Left forelimb (tissue), 1 donor: ENCODE data around the gene ZNF785.
"Not testable (repeated sequence)": the region's sequence is repeated elsewhere in the genome, so short reads cannot be mapped to it uniquely, and the experiment has no call there.

Source experiments
- DNase-seq: peaks from one replicate; pipeline ENCODE4 v3.0.0-alpha.2; 2018; ENCODE audit warnings: low spot score

Gene ZNF785

DNA sequence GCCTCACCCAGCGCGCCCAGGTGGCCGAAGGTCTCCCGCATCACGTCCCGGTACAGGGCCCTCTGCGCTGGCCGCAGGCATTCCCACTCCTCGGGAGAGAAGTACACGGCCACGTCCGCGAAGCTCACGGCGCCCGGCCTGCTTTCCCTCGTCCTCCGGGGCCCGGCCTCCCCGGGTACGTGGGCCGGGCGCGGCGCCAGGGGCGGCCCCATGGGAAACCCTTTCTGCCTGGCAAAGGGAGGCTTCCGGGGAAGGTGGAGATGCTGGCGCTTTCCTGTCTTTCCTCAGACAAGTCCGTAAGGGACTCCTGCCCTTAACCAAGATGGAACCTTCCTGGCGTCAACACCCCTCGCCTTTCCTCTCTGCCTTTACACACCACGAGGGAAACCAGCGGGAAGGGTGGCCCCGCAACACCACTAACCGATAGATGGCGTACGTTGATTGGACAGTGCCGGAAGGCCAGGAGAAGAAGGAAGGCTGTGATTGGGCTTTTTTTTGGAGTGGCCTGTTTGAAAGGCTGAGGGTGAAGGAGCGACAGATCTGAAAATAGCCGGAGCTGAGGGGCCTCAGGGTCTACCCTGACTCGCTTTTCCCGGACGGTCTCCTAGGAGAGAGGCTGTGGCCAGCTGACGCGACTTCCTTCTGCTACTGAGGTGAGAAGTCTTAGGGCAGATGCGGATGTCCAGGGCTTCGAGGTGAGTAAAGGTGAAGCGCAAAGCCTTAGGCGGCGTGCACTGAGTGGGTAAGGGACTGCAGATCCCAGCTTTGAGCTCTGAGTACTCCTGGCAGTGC lies at the start of gene ZNF785:
ZNF785 (minus strand) TSS at position 298 of the 792 bp plus-strand sequence; CDS start at position 212, 86 bp downstream.
- DNase-seq, result peak; percentile 96

DNA sequence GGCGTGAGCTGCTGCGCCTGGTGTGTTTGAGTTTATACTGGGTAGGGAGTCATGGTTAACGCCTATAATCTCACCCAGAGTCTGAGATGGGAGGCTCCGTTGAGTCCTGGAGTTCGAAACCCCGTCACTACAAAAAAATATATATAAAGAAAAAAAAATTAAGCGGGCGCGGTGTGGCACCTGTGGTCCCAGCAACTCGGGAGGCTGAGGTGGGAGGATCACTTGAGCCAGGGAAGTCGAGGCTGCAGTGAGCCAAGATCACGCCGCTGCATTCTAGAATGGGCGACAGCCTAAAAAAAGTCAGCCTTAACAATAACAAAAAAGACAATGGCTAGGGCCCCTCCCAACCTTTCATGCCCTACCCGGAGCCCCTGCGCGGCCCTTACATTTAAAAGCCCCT lies 48.0 kb upstream of the ZNF785 start:
- no peak for DNase-seq

DNA sequence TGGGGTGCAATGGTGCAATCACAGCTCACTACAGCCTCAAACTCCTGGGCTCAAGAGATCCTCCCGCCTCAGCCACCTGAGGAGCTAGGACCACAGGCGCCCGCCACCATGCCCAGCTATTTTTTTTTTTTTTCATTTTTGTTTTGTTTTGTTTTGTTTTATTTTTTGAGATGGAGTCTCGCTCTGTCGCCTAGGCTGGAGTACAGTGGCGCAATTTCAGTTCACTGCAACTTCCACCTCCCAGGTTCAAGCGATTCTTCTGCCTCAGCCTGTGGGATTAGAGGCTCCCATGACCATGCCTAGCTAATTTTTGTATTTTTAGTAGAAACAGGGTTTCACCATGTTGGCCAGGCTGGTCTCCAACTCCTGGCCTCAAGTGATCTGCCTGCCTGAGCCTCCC lies 47.0 kb upstream of the ZNF785 start:
- not testable (repeated sequence) for DNase-seq

DNA sequence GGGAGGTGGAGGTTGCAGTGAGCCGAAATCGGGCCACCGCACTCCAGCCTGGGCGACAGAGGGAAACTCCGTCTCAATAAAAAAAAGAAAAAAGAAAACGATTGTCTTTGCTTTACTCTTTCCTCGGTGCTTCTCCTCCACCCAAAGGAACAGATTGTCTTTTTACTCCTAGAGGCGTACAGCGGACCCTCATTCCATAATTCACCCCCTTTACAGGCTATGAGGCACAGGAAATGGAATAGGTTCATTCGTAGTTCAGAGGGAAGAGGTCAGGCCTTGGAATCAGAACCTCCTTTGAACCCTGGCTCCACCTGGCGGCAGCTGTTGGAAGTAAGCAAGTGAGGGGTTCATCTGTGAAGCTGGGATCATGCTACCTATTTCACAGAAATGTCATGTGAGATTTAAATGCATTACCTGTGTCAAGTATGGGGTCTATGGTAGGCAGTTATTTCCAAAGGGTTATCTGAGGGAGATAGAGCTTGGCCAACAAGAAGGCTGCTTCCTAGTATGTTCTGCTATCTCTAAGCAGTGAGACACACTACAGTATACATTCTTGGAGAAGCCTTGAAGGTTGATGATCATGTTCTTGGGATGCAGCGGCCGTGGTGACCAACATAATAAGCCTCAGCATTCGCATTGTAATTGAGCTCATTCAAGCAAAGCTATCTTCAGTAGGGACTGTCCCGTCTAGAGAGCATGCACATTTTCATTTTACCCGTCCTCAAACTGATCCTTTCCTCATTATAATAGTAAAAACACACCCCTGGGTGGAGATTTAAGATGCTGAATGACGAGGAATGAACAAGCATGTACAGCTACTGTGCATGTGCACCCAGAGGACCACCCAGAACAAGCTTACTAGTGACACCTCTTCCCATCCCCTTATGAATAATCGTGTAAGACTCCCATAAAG lies 43.4 kb upstream of the ZNF785 start:
- DNase-seq, result peak; percentile 83

DNA sequence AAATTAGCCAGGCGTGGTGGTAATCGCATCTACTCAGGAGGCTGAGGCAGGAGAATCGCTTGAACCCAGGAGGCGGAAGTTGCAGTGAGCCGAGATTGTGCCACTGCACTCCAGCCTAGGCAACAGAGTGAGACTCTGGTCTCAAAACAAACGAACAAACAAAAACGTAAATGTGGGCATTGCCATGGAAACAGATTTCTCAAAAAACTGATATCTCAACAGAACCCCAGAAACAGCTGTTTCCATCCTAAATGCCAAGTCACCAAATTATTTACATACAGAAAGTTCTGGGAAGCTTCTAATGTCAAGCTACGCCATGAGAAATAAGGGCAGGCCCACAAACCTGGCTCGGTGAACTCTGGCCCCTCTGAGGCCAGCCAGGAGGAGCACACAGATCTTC lies 40.7 kb upstream of the ZNF785 start:
- DNase-seq, result no peak

DNA sequence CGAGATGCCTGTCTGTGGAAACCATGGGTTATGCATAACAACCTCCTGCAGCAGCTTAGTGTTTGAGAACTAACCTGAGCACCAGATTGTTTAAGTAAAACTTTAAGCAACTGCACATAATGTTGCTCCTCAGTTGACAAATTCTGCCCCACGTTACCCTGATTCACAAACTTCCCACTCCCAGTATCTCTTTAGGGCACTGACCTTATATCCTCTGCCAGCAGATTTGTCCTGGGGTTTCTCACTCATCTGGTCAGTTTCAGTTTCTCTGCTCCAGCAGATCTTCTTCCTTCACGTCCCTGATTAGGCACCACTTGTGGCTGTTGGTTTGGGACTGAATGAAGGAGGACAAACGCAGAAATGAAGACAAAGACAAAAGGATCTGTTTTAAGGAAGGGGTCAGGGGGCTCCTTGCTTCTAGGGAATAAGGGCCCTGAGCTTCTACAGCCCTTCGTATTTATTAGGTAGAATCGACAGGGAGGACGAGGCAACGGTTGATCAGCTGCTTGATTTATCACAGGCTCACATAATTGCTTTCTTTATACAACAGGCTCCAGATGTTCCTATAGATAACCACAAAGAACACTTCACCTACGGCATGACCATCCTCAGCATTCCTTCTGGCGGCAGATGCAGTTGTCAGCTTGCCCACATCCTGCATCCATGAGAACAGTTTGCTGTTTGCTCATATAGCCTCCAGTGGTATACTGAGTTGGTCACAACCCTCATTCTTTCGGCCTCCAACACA lies 38.2 kb upstream of the ZNF785 start:
- no peak for DNase-seq

DNA sequence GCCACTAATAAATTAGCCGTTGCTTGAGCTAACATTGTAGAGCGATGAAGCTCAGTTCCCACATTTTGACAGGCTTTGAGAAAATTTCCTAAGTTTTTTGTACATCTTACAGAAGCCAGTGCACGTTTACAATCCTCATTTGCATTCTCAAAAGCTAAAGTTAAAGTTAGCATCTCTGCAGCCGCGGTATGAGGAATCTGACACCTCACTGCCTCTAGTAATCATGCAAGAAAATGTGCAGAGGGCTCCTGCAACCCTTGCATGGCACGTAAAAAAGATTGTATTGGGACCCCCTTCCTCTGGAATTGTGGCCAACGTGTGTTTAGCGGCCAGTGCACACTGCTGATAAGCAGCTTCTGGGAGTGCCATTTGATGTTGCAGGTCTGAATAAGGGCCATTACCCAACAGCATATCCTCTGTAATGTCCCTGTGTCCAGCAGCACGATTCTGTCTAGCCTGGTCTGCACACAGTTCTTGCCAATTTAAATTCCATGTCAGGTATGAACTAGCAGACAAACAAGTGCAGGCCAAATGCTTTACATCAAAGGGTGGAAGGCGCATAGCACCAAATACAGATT lies 37.0 kb upstream of the ZNF785 start:
- no peak for DNase-seq

DNA sequence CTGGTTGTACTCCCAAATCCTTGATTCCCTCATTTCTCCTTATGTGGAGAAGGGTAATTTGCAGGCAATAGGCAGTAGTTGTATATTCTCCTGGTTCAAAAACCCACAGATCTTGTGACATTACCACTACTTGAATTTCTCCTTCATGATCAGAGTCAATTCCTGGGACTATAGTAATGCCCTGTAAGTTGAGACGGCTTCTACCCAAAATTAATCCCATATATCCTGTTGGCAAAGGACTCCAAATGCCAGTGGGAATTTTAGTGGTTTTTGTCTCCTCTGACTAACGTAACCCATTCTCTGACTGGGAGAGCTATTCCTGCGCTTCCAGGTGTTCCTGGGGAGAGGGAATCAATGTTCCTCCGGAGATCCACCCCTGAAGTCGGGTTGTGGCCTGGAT lies 36.3 kb upstream of the ZNF785 start:
- DNase-seq, result no peak

DNA sequence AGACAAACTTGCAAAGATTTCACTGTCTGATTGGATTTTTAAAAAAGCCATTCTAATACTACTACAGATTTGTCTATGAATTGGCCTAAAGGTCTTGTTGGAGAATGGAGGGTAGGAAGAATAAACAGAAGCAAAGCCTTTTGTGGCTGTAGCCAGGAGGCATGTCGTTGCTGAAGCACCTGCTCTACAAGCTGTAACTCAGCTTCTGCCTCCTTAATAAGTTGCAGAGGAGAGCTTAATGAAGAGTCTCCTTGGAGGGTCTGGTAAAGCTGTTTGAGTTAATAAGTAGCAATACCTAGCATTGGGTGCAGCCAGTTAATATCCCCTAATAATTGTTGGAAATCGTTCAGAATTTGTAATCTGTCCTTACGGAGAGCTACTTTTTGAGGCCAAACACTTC lies 34.7 kb upstream of the ZNF785 start:
- DNase-seq, result no peak

DNA sequence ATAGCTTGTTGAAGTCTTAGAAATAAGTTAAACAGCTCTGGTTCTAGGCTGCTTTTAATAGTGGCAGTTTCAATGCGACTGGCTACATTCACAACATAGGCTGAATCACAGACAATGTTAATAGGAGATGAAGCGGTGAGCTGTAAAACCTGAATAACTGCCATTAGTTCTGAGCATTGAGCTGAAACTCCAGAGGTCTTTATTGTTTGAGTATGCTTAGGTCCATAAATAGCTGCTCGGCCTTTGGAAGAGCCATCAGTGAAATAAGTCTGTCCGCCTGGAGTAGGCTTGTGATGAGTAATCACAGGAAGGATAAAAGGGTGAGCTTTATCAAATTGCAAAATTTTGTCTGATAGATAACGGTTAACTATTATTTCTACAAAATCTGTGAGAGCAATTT lies 34.1 kb upstream of the ZNF785 start:
- no peak for DNase-seq

DNA sequence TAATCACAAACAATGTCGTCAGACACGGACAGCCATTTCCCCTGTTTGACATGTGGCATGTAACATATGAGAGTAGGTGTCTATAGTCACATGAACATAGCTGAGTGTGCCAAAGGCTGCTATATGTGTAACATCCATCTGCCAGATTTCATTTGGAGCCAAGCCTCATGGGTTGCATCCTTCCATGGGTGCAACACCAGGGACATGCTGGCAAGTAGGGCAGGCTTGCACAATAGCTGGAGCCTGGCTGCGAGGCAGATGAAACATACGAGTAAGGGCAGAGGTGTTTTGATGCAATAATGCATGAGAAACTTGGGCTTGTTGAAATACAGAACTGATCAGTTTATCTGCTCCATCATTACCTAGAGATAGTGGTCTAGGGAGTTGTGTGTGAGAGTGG lies 33.7 kb upstream of the ZNF785 start:
- DNase-seq, result no peak

DNA sequence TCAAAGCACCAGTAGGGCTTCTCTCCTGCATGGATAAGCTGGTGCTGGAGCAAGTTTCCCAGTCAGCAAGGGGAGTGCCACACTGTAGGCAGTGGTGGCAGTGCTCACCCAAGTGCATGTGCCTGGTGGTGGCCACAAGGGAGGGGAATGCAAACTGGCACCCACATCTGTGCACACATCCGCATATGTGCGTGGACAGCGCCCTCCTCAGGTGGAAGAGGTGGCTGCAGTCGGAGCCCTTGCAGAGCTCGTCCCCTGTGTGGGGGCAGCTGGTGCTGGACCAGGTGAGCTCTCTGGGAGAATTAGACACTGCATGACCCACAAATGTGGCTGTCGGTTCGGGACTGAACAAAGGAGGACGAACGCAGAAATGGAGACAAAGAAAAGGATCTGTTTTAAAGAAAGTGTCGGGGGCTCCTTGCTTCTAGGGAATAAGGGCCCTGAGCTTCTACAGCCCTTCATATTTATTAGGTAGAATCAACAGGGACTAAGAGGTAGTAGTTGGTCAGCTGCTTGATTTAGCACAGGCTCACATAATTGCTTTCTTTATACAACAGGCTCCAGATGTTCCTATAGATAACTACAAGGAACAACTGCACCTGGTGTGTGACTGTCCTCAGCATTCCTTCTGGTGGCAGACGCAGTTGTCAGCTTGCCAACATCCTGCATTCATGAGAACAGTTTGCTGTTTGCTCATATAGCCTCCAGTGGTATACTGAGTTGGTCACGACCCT lies 30.0 kb upstream of the ZNF785 start:
- DNase-seq, result no peak

DNA sequence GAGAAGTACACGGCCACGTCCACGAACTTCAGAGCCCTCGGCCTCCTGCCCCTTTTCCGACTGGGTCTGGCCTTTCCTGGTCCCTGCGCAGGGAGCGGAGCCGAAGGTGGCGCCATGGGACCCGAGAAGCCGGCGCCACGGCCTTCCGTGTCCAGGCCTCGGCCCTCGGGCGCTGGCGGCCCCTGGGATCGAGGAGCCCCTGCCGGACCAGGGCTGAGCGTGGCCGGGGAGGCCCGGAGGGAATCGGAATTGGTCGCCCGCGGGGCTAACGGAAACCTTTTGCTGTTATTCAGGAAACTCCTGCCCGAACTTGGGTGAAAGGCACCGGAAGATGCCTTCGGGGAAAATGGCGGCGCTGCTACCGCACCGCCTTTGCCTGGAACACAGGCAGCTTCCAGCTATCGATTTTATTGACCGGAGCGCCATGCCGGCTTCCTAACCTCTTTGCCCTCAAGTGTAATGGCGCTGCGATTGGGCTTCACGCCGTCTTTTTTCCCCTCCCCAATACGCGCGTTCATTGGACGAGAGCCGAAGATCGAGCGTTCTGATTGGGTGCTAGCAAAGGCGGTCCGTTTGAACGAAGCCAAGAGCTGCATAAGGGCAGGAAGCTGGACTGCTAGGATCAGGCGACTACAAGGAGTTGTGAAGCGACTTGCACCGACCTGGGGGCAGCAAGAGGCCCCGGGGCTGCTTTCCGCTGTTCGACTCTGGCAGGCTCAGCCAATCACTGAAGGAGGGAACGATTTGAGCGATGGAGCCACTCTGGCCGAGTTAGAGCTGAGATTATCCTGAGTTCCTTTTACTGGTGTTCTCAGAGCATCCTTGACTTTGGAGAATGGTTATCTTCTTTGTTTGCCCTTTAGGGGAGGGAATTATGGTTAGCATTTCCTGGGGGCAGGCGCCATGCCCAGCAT lies 24.7 kb upstream of the ZNF785 start, which contains the start of gene ZNF689:
ZNF689 (minus strand) TSS at position 464 of the 914 bp plus-strand sequence; CDS start at position 116, 348 bp downstream.
- DNase-seq, result peak; percentile 98

DNA sequence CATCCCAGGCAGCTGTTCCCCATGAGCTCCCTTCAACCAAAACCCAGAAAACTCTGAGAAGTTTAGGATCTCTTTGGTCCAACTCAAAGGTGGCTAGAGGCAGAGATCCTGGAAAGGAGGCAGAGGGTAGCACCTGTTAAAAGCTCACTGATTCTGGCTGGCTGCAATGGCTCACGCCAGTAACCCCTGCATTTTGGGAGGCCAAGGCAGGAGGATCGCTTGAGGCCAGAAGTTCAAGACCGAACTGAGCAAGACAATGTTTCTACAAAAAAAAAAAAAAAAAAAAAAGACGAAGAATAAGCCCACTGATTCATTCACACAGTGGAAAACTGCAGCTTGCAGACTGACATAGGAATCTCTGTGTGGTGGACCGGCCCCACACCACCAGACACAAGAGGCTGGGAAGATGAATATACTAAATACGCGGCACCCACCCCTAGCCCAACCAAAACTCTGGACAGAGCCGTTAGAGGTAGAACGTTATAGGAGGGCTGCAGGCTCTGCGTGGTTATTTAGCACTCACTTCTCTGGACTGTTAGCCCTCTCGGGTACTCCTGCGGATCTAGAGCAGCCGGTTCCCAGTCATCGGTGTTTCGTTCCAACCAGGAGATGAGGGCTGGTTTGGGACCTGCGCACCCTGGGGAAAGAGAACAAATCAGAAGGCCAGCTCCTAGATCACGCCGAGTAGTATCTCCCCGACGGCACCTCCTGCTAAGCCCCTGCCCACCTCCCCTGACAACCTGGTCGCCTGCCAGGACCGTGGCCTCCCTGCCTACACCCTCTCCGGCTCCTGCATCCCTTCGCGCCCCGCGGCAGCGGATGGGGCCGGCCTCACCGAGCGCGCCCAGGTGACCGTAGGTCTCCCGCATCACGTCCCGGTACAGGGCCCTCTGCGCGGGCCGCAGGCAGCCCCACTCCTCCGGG lies 23.8 kb upstream of the ZNF785 start:
- peak; percentile 78 for DNase-seq

DNA sequence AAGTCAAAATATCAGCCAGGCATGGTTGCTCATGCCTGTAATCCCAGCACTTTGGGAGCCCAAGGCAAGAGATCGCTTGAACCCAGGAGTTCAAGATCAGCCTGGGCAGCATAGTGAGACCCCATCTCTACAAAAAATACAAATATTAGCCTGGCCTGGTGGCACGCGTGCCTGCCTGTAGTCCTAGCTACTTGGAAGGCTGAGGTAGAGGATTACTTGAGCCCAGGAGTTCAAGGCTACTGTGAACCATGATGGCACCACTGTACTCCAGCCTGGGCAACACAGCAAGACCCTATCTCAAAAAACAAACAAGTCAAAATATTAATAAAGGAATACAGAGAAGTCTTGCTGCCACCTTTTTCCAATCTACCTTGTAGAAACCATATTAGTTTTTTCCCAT lies 20.5 kb upstream of the ZNF785 start:
- no peak for DNase-seq

DNA sequence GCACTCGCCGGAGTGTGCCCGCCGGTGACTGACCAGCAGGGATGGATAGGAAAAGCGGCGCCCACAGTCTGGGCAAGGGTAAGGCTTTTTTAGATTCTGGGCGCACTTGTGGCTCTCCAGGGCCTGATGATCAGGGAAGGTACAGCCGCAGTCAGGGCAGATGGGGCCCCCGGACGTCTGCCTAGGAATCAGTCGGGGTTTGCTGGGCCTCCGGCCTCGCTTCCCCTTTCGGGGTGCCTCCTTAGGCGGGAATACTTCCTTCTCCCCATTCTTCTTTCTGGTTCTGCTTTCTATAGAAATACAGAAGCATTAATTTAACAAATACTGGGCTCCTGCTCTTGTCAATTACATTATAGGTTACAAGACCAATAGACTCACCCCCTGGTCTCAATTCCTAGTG lies 19.7 kb upstream of the ZNF785 start:
- DNase-seq, result no peak

DNA sequence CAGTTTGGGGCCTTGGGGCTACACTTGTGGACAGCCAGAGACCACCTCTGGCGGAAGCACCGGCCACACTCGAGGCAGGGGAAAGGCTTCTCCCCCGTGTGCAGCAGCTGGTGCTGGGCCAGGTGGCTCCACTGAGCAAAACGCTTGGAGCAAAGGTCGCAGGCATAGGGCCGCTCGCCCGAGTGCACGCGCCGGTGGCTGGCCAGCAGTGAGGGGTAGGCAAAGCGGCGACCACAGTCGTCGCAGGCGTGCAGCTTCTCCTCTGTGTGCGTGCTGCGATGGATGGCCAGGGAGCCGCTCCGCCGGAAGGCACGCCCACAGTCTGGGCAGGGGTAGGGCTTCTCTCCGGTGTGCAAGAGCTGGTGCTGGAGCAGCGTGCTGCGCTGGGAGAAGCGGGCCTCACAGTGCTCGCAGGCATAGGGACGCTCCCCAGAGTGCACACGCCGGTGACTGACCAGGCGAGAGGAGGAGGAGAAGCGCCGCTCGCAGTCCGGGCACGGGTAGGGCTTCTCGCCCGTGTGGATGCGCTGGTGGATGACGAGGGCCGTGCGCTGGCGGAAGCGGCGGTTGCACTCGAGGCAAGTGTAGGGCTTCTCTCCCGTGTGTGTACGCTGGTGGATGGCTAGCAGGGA lies 18.9 kb upstream of the ZNF785 start:
- no peak for DNase-seq

DNA sequence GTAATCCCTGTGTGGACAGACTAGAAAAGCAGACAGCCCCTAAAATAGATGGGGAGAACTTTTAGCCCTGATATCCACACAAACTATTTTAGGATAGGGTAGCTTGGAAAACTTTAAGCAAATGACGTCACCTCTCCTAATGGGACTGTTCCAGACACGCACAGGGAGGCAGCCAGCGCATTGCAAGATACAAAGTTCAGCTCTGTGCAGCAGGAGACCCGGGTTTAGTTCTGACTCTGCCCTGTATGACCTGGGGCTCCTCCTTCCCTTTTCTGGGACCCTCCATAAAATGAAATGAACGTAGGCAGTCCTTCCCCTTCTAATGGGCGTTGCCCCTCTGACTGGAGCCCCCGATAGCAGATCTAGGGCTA lies 18.4 kb upstream of the ZNF785 start:
- DNase-seq, result no peak
